GM19452 (cell line): ENCODE results near the gene TMEM44.
"Not testable (repeated sequence)": the region's sequence is repeated elsewhere in the genome, so short reads cannot be mapped to it uniquely, and the experiment has no call there.

Source experiments
- ATAC-seq: cut with Tn5 transposase; IDR thresholded peaks from one replicate; pipeline ENCODE4 v1.9.1; 2021; ENCODE audit not compliant: unreplicated experiment

Gene TMEM44

DNA sequence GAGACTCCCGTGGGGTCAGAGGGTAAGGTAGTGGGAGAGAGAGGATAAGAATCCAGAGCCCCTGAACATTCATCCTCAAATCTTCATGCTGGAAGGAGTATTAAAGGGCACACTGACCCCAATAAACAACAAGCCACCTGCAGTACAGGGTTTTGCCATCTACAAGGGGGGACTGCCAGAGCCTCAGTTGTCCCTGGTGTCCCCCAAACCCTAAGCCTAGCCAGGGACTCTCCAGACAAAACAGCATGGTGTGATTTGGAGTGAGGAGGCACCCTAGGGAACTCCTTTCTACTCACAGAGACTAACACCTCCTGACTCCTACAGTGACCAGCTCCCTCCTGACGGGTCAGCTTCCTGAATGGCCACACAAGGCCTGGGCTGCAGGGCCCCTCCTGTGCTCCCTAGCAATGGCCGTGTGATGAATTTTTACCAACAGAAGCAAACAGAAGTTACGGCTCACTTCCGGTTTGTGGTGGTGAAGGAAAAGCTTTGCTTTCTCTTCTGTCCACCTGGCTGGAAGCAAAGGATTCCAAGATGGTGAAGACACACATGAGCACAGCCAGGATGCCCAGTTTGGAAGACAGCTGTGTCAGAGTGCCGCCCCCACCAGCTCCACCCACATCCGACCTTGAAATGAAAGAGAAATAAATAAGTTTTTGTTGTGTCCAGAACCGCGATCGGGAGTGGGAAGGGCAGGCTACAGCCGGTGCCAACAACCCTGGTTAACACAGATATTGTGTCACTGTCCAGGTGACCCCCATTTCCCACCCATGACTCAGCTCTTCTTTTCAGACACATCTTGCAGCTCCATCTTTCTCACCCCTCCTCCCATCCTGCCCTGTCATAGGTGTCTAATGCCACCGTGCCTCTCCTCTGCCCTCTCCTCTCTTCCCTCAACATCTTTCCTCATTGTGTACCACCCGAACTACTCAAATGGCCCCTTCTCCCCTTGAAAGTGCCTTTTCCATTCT lies 76.8 kb downstream of the TMEM44 start:
- ATAC-seq: no peak

DNA sequence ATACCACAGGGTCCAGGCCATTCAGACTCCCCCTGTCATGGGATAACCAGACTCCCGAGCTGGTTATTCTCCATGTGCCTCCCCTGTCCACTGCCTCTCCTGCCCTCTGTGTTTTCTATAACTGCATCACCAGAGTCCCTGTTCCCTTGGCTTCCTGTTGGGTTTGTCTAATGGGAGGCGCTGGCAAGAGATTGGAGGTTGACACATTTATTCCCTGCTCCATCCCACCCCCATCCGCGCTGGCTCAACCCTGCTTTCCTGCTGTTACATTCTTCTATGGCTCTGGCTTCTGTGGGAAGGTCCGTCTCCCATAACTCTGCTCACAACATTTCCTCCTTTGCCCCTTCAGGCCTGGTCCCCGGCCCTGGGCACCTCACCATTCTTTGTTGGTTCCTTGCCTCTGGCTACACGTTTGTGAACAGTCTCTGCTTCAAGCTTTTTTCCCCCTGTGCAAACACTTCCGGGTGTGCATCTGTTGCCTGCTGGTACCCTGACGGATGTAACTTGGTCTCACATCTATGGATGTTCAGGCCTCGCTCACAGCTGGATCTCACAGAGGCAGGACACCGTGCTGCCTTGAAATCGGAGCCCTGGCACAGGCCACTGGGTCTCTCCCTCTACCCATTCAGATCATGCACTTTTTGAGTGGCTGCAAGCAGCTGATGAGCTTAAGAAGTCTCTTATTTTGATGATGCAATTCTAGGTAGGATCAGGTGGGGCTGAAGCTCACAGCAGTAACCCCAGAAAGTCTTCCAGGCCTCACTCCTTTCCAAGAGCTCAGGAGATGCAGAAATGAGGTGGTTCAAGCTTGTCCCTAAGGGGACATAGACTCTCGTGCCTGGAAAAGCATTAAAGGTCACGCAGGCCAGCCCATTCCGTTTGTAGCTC lies 77.8 kb downstream of the TMEM44 start:
- ATAC-seq: no peak

DNA sequence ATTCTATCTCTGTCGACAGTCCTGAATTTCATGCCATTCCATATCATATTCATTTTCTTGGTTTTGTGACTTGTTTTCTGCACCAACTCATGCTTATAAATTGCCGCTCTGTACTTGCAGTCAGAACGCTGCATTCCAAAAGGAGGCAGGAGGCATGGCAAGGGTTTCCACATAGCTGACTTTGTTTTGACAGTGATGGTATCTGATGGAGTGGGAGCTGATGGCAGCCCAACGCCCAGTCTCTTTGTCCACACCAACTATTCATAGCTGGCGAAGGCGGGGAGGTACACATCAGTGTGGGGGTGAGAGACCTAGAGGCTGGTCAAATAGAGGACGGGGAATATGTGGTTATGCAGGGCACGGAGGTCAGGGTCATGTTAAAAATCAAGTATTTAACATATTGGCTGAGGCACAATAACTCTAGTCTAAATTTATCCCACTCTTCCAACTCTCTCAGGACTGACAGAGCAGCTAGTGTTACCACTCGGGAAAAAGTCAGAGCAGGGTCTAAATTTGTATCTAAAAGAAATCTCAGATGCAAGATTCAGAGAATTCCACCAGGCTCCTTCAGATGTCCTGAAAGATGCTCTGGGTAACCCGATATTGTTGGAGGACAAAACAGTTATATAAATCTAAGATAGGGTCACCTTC lies 78.6 kb downstream of the TMEM44 start:
- ATAC-seq: no peak

DNA sequence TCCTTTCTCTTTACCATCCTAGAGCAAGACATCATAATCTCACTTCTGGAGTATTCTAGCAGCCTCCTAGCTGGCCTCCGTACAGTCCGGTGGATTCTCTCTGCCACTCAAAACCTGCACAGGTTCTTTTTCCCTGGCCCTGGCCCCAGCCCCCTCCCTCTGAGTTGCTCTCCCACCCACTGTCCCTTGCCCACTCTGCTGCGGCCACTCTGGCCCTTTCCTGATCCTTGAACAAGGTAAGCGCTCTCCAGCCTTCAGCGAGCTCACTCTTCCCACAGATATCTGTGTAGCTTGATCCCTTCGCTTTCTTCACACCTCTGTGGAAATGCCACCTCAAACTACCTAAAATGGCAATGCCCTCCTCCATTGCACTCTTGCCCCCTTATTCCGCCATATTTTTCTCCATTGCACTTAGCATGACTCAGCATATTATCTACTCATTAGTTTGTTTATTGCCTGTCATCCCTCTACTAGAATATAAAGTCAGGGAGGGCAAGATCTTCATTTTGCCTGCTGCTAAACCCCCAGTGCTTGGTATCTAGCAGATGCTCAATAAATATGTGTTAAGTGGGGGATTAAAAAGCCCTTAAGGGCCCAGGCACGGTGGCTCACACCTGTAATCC lies 80.8 kb downstream of the TMEM44 start:
- no peak for ATAC-seq

DNA sequence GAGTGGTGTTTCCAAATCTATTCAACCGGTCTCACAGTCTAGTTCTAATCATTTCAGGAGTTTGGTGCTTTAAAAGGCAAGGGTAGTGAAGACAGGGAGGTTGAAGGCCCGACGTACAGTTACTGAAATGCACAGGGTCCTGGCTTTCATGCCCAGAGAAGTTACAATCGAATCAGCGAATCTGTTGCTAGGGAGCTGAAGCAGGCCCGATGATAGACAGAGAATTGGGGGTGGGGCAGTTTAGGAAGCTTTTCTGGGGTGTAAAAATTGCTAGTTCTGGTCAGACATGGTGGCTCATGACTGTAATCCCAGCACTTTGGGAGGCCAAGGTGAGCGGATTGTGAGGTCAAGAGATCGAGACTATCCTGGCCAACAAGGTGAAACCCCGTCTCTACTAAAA lies 83.4 kb downstream of the TMEM44 start:
- ATAC-seq: no peak

DNA sequence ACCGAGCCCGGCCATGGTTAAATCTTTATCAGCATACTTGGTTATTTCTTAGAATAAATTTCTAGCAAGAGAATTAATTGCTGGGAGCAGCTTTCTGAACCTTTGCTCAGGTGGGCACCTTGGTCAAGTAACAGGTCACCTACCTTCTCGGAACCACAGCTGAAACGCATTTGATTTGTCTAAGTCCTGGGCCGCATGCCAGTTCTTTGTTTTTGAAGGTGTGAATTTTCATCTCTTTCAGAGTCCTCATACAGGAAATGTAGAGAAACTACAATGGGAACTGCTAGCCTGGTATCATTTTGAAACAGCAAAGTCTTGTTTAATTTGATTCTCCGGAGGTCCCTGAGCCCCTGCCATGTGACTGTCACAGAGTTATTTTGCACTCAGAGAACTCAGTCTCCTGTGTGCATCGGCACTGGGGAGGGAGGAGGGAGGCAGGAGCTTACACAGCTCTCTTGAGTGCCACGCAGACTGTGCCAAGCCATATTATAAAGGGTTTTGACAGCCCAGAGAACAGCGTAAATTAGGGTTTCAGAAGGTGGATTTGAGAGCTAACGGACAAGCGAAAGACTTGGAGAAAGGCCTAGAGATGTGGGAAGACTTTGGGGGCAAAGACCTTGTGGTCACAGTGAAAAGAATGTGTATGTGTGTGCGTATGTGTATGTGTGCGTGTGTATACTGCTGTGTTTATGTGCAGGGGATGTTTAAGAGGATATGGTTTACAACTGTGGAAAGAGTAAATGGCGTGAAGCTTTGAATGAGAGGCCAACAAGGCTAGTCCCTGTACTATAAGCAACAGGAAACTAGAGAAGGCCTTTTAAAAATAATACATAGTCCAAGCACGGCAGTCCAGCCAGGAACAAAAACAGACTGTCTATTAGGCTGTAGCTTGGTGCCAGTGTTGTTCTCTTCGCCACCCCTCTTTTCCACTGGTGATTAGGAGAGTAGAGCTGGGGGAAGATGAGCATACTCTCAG lies 84.6 kb downstream of the TMEM44 start:
- ATAC-seq: no peak

DNA sequence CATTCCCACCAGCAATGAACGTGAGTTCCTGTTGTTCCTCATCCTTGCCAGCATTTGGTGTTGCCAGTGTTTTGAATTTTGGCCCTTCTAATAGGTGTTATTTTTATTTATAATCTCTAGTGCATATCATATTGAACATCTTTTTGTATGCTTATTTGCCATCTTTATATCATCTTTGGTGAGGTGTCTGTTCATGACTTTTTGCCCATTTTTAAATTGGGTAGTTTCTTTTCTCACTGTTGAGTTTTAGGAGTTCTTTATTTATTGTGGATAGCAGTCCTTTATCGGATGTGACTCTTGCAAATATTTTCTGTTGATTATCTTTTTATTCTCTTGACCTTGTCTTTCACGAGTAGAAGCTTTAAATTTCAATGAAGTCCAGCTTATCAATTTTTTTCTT lies 86.2 kb downstream of the TMEM44 start:
- ATAC-seq: no peak

DNA sequence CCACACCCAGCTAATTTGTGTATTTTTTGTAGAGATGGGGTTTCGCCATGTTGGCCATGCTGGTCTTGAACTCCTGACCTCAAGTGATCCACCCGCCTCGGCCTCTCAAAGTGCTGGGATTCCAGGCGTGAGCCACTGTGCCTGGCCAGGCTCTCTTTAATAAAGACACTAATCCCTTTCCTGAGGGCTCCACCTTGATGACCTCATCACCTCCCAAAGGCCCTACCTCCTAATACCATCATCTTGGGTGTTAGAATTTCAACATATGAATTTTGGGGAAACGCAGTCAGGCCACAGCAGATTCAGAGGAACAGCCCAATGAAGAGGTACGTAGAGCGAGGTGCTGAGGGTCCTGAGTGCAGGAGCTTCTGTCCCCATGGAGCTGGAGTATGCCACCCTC lies 87.7 kb downstream of the TMEM44 start:
- not testable (repeated sequence) for ATAC-seq

DNA sequence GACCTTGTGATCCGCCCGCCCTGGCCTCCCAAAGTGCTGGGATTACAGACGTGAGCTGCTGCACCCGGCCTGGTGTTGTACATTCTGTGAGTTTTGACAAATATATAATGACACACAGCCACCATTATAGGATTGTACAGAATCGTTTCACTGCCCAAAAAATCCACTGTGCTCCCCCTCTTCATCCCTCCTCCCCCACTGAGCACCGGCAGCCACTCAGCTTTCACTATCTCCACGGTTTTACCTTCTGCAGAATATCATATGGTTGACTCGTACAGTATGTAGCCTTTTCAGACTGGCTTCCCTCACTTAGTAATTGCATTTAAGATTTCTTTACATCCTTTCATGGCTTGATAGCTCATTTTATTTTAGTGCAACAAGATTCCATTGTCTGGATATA lies 89.7 kb downstream of the TMEM44 start:
- ATAC-seq: no peak

DNA sequence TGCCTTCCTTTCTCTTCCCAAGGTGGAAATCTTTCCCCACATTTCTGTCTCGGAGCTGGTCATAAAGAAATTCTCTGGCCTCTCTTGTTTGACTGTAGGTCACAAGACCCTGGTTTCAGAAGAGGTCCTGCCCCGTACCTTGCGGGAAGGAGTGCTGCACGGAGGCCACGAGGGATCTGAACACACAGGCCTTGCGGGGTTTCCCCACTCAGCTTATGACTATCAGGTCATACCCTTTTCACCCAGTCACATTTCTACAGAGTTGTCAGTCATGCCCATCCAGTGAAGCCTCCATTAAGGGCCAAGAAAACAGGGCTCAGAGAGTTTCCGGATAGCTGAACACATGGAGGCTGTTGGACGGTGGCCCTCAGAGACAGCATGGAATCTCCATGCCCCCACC lies 91.7 kb downstream of the TMEM44 start:
- no peak for ATAC-seq

DNA sequence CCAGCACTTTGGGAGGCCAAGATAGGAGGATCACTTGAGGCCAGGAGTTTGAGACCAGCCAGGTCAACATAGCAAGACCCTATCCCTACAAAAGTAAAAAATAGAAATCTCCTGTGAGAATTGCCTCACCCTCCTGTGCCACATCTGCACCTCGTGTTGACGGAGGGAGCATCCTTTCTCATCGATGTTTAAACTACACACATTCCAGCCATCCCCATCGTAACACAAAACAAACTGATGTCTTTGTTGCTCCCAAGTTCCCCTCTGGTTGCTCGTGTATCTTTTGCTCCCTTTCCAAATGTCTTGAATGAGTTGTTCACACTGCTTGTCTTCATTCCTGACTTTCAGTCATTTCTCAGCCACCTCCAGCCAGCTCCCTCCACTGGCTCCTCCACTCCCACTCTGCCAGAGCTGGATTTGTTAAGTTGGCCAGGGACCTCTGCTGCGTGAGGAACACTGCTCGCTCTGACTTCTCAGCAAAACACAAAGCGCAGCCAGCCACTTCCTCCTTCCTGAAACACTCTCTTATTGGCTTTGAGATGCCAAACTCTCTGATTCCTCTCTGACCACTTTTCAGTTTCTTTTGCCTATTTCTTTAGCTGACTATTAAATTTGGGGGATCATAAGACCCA lies 92.8 kb downstream of the TMEM44 start:
- ATAC-seq: no peak

DNA sequence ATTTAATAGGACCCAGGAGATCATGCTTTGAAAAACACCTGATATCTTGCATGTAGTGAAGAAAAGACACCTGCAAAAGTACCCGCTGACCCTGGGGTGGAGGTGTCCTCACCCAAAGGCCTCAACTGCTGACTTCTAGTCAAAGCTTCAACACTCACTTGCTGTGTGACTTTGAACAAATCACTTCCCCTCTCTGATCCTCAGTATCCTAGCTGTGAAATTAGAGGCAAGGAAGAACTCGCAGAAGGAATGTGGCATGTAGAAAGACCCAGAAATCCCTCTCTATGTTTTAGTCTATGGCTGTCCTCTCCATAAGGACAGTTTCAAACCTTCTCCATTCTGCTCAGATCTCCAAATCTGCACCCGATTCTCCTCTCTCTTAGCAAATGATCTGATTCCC lies 93.7 kb downstream of the TMEM44 start:
- no peak for ATAC-seq

DNA sequence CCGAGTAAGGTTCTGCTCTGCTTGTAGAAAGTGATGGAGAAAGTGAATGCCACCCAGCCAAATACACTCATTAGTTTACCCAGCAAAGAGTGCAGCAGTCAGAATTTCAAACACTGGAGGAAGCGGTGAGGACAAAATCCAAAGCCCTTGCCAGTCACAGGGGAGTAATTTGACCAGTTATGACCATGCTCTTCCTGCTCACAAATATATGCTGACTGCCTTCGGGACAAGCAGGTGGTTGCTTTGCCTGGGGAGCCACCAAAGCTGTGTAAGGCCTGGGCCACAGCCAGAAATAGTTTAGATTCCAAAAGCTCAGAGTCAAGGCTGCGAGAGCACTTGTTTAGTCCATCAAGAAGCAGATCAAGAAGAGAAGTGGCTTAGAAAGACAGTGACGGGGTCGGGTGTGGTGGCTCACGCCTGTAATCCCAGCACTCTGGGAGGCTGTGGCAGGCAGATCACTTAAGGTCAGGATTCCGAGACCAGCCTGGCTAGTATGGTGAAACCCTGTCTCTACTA lies 95.4 kb downstream of the TMEM44 start:
- ATAC-seq: no peak
